Spleen (tissue), 7 donors: ENCODE results near the gene SERAC1.

Experiments
- POLR2AphosphoS5 ChIP-seq, 3 donors: sonication (generic); formaldehyde crosslinking; IDR thresholded peaks; one replicate each; pipeline ENCODE4 v1.5.1; 2017; ENCODE audit warnings: antibody characterized with exemption in 3 of 3
- TF ChIP-seq, protein P1 (sequence below), 11 experiments: fragments of 200-600 bp in 7 of 11; fragments of 450-650 bp in 4 of 11; sonication (generic) in 4 of 11; IDR thresholded peaks in 8 of 11; conservative IDR thresholded peaks in 3 of 11; 1 replicate in 7 of 11; 2 replicates in 4 of 11; pipeline versions ENCODE4 v1.4.0 to v1.8.0; 2016 to 2021; ENCODE audit warnings: antibody characterized with exemption in 11 of 11, inconsistent platforms in 4 of 11, mild to moderate bottlenecking in 1 of 11
- donor health status: DM: no; HTN: no; CAD: no; lungs with moderate emphysema.
- donor health status: DM: no; HTN: no; CAD: no.
- donor health status: DM: no; HTN: no; CAD: no.

DNA sequence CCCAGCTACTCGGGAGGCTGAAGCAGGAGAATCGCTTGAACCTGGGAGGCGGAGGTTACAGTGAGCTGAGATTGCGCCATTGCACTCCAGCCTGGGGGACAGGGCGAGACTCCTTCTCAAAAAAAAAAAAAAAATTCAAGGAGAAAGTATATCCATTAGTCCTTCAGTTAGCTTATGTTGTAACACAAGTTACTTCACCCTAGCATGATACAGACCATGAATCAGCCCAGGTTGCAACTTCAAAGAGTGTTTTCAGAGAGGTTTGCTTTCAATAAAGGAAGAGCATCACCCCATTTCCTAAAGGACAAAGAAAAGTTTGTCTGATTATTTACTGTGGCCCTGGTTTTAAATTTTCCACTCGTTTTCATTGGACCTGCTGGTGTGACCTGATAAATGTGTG, 73.0 kb downstream of the SERAC1 start:
- TF ChIP-seq, protein P1, sequence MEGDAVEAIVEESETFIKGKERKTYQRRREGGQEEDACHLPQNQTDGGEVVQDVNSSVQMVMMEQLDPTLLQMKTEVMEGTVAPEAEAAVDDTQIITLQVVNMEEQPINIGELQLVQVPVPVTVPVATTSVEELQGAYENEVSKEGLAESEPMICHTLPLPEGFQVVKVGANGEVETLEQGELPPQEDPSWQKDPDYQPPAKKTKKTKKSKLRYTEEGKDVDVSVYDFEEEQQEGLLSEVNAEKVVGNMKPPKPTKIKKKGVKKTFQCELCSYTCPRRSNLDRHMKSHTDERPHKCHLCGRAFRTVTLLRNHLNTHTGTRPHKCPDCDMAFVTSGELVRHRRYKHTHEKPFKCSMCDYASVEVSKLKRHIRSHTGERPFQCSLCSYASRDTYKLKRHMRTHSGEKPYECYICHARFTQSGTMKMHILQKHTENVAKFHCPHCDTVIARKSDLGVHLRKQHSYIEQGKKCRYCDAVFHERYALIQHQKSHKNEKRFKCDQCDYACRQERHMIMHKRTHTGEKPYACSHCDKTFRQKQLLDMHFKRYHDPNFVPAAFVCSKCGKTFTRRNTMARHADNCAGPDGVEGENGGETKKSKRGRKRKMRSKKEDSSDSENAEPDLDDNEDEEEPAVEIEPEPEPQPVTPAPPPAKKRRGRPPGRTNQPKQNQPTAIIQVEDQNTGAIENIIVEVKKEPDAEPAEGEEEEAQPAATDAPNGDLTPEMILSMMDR (IDR thresholded peaks at IDR 0.05 in 8 of 11, conservative IDR thresholded peaks at IDR 0.05 in 3 of 11): no peak
- no peak for TF ChIP-seq POLR2AphosphoS5 (IDR thresholded peaks at IDR 0.05)
